ENCODE measurements around the gene SCG2.
A peak's percentile ranks its signal among the peaks of the same experiment; 100 is the strongest.
"Not testable (repeated sequence)": the region's sequence is repeated elsewhere in the genome, so short reads cannot be mapped to it uniquely, and the experiment has no call there.

The SCG2 gene

DNA sequence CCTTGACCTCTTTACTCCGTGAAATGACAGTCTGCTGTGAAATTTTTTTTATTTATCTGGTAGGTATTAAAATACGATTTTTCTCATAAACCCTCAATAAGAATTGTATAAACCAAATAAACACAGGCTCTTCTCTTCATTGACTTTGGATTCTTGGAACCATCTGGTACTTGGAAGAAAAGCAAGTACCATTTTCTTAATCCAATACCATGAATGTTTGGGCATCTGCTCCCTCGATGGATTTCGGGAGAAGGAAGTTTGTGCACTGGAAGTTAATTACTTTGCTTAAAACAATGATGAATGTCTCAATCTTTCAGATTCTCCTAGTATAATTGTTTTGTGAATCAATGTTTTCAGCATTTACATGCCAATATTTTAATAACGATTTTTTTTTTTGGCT, 5.3 kb upstream of the SCG2 start:
- no peak for DNase-seq

DNA sequence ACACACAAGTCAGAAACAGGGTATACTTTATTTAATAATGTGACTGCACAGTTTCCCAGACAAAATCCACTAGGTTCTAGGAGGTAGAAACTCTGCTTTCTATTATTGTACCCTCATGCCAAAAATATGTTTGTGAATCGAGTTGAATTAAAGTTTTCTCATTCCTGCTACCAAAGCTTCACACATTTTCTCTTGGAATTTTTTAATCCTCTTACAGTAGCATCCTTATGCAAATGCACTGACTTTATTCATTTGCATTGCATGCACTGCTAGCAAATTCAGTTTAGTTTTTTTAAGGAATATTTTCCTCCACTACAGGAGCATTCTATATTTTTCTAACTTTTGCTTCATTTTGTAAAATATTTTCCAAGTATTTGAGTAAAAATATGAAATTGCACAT, 4.8 kb upstream of the SCG2 start:
- DNase-seq: no peak

DNA sequence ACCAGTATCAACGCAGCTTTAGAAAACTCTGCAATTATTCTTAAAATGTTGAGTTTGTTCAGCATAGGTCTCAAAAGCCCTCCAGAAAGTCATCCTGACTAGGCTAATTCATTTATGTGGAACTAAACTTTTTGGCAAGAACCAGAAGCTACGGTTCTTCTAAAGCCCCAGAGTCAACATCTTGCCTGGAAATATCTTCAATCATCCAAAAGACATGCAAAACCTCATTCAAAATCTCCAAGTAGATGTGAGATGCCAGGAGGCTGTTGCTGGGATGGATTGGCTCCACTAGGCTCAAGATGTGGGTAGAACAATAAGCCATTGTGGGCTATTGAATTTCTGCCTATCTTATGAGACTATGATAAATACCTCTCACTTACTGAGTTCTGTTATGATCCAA, 2.1 kb upstream of the SCG2 start:
- no peak for DNase-seq

DNA sequence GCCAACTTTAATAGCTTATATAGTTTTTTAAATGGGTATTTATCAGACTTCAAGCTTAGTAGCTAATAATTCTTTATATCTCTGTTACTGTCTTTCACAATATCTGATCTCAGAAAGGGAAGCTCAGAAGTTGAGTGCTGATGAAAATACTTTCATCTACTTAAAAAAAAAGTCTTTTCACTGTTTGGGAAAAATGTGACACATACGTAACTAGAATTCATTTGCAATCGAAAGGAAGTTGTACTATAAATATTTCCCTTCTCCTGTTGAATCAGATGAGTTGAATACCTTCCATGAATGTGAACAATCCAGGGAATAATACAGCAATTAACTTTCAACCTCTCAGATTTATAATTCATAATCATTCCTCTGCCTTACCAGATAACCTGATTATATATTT, 811 bp upstream of the SCG2 start:
- no peak for DNase-seq

DNA sequence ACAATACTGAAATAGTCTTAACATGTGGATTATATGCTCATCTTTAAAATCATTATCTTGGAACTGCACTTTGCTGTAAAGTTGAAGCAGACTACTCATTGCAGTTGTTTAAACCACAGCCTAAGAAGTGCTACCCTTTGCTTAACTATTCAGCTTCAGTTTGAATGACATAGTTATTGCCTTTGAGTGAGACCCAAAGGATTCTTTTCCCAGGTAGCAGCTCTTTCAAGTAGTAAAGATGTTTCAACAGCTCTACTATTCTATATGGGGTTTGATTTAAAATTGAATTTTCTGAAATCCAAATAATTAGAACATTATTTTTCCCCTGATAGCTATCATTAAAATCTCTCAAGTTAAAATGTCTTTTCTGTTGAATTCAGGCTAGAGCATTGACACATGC, 1.1 kb downstream of the SCG2 start:
- DNase-seq: no peak

DNA sequence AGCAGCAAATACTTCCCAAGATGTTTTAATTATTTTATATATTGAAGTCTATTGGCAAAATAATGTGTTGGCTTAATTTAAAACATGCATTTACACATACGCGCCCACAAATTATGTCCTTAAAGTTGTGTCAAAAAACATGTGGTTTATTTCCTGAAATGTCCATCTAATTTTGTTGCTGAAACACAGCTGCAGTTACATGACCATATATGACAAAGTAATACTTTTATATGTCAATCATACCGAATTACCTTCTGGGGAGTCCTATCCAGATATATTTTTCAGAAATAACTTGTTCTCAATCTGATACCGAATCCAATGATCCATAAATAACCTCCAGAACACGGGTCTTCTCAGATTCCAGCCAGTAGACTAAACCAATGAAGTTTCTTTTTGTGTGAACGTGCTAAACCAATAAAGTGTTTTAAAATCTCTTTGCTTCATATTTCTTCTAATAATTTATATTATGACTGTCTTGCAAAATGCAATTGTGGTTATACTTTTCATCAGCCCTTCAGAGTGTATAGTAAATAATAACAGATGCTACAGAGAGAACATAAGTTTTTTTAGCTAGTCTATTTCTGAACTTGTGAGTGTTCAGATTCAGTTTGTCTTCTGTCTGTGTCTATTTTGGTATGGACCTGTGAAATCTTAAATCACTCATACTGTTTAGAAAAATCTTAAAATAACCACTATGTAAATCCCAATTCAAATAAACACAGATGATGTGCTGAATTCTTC, 2.4 kb downstream of the SCG2 start:
- DNase-seq: no peak

DNA sequence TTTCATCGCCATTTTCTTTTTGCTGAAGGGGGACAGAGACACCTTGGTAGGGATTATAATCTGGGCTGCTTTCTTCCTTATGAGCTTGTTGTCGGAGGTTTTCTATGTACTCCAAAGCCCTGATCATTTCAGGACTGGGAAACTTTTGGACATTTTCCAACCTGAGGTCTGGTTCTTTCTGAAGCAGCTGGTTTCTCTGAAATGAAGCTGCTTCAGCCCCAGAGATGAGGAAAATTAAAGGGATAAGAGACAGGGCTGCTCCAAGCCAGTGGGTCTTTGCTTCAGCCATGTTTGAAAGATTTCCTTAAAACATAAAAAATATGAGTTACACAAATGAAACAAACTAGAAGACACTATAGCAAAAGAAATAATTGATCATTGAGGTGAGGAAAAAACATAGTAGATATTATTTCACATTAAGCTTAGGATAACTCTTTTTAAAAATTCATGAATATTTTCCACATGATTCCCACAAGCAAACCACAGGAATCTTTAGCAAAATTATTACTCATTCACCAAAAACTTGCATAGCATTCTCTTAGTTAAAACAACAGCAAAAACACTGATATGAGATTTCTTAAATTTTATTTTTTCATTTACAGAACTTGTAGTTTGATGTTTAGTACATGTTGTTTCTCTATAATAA, 3.0 kb downstream of the SCG2 start:
- DNase-seq: no peak

DNA sequence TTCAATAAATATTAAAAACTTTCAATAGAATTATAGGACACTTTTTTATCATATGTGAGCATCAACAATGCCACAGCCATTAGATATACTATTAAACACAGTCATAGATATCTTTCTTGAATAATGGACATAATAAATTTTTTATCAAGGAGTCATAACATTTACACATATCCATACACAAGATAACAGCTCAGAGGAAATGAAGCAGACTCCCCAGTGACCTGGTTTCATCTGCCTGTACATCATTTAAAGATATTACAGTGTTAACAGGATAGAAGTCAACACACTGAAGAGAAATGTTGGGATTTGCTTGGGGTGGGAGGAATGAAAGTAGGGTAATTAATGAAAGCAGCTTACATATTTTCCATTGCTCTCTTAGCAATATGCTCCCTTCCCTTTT, 5.1 kb downstream of the SCG2 start:
- DNase-seq: no peak

DNA sequence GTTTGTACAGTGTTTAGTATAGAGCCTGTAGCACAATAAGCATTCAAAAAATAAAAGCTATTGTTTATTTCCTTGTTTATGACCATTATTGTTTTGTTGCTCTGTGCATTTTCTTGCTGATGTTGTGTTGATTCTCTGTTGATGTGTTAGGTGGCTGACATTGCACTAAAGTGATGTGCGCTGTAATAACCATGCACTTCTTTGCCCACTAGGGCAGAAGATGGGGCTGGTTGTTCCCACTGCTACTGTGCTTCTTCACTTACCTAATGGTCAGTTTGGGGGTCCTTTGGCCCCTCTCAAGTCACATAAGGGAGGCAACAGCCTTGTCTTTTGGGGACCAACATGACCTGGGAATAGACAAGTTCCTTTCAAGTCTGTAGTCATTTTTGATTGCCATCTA, 6.0 kb downstream of the SCG2 start:
- no peak for DNase-seq

DNA sequence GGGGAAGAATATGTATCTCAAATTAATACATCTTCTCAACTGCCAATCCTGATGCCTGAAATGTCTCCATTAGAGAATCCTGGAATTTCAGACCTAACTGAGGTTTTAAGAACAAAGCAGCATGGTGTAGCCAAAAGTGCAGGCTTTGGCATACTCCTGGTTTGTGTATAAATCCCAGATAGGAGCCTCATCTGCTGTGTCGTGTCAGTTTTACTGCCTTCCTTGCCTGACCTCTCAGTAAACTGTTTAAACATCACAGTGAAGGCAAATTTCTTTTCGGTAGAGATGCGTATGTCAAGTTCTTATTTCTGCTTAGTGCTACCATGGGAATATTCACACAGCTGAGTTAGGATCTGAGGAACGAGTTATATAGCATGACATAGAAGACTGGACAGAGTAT, 7.3 kb downstream of the SCG2 start:
- DNase-seq: no peak

DNA sequence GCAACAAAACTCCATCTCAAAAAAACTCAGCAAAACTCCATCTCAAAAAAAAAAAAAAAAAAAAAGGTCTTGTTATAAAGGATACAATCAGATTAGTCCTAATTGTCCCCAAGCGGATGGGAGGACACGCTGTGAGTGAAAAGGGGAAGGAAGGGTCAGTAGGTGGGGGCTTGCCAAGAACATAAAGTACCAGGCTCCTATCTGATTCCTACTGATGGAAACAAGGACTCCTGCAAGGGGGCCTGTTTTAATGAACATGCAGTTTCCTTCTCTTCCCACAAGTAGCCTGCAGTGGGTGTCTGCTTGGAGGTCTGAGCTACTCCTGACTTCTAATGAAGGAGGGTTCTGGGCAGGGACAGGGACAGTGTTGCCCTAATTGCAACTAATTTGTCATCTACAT, 7.9 kb downstream of the SCG2 start:
- DNase-seq: no peak

DNA sequence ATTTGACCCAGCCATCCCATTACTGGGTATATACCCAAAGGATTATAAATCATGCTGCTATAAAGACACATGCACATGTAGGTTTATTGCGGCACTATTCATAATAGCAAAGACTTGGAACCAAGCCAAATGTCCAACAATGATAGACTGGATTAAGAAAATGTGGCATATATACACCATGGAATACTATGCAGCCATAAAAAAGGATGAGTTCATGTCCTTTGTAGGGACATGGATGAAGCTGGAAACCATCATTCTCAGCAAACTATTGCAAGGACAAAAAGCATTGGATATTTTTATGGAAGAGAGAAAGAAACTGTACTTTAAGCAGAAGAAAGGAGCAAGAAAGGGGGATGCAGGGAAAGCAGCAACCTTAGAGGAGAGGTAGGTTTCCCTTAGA, 9.5 kb downstream of the SCG2 start:
- DNase-seq: not testable (repeated sequence)

DNA sequence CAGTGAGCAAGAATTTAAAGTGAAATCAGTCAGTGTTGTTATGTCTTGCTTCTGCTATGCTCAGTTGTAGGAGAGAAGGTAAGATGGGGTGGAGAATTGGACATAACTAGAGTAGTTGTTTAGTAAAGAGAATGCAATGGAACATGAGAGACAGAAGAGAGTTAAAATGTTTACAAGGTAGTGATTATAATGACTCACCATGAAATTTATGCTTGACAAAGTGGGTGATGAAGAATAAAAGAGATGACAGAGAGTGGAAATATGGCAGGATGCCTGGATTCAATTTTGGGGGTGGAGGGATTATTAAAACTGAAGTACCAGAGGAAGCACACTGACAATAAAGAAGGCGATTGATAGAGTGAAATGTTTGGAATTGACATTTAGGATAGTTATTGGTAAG, 10.6 kb downstream of the SCG2 start:
- no peak for DNase-seq

DNA sequence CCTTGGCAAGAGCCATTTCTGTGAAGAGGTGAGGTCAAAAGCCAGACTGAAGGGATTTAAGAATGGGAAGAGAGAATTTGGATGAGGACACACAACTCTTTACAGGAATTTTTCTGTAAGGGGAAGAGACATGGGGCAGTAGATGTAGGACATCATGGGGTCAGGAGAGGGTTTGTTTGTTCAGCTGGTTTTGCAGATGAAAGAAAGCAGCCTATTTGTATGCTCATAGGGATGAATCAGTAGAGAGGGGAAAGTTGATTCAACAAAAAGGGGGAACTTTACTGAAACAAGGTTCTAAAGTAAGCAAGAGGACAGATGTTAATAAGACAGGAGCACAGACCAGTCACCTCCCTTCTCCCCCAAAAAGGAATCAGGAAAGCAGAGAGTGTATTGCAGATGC, 11.2 kb downstream of the SCG2 start:
- DNase-seq: no peak

DNA sequence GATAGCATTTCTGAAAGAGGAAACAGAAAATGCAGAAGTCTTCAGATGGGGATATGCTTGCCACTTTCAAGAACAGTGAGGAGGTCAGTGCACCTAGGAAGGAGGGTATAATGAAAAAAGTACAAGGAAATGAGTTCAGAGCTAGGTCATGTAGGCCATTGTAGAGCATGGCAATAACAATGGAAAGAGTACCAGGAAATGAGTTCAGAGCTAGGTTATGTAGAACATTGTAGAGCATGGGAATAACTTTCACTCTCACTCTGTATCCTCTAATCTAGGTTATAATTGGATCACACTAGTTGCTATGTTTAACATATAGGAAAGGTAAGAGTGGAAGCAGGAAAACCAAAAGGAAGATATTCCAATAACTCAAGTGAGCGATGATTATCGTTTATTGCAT, 12.3 kb downstream of the SCG2 start:
- DNase-seq: no peak

DNA sequence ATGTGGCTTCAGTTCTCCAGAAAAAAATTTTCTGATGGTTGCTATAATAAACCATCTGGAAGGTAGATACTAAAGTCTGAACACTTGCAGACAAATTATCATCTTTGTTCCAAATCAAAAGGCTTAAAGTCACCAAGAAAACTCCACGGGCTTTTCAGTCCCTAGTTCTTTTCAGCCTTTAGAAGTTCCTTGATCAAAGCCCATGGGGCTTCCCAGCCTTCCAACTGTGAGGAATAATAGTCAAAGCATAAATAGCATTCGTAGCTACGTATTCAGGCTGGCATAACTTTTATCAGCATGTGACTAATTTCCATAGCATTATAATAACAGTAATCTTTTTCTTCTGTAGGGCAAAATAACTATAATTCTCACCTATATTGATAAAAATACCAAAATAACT, 13.9 kb downstream of the SCG2 start:
- no peak for DNase-seq

DNA sequence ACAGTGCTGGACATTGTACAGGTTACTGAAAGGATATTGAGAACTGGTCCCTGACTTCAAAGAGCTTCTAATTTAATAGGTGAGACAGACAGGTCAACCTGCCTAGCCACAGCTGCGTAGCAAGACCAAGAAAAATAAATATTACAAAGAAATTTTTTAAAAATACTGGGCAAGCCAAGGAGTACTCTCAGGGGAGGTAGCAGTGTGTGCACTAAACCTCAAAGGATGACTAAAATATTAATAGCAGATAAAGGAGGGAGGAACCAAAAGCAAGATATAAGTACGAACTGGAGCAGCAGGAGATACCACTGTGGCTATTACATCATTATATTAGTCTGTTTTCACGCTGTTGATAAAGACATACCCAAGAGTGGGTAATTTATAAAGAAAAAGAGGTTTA, 14.9 kb downstream of the SCG2 start:
- no peak for DNase-seq

DNA sequence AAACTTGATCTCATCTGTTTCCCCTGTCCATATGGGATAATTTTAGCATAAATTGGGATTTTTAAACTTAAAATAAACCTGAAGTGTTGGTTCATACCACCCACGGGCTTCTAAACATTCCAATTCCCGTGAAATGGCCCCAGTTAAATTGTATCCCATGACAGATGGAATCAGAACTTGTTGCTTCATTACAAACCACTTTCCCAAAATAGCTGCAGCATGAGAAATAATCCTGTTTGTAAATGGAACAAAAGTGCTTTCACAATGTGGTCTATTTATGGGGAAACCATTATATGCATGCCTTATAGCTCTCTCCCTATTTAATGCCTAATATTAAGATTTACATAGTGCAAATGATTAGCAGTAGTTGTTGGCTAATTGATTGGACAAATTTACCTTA, 15.9 kb downstream of the SCG2 start:
- DNase-seq: no peak

DNA sequence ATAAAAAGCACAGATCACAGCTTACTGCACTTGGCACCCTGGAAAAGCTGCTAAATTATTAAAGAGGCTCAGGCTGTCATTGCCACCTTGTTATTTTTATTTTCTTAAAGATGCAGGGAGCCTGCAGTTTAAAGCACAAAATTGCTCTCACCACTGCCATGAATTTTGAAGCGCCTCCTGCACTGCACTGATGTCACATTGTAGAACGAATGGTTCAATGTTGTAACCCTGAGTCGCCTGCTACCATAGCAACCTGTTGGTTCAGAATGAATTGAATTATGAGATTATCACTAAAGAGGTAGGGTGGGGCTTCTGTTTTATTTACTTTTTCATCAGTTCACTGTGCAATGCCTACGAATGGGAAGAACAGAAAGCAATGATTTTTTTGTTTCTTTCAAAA, 16.5 kb downstream of the SCG2 start:
- peak; percentile 30 for DNase-seq

DNA sequence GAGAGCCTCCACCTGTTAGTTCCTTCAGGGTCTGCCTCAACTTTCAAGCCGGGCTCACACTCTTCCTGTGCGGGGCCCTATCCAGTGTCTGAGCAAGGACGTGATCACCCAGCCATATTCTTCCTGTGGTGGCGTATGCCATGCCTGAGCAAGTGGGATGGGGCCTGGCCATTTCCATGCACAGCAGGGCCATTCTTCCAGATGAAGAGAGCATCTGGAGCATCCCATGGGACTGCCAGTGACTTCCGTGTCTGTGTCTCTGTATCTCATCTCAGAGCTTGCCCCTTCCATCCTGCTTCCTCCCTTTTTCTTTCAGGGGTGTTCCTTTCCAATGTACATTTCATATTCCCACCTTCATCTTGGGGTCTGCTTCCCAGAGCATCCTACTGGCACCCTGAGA, 20.2 kb downstream of the SCG2 start:
- DNase-seq: no peak

DNA sequence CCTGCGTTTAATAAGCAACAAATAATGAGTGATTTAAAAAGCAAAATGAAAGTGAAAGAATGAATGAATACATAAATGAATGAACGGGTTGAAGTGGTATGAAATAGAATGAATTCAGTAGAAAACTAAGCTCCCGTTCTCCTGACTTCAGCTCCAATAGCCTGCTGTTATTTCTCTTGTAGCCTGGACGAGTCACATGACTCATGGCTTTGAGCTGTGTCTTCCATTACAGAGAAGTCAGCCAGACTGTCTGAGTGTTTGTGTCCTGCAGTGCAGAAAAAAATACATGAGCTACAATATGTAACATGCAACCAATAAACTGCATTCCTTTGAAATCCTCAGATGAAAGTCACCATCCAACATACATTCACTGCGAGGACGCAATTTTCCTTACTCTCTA, 21.2 kb downstream of the SCG2 start:
- no peak for DNase-seq

DNA sequence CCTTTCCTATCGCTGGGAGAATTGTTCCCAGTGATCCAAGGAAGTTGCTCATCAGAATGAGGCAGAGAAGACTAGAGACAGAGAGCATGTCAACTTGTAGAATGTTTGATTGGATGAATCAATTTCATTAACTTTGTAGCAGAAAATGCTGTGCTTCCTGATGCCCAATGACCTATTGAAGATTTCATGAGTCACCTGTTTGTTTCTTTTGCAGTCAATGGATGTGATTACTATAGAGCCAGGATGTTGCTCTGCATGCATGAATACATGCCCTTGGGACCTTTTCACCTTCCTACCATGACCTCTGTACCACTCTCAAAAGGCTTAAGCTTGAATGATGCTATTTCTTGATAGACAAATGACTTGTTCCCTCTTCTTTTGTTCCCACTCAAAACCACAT, 23.3 kb downstream of the SCG2 start:
- no peak for DNase-seq

DNA sequence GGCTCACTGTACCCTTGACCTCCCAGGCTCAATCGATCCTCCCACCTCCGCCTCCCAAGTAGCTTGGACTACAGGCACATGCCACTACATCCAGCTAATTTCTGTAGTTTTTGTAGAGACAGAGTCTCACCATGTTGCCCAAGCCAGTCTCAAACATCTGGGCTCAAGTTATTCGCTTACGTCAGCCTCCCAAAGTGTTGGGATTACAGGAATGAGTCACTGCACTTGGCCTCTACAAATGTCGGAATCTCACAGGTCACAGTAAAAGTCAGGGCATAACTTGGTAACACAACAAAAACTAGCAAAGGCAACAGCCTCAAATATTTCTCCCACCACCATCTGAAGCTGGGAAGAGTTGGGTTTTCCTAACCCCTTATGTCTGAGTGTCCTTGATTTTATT, 25.3 kb downstream of the SCG2 start:
- no peak for DNase-seq

DNA sequence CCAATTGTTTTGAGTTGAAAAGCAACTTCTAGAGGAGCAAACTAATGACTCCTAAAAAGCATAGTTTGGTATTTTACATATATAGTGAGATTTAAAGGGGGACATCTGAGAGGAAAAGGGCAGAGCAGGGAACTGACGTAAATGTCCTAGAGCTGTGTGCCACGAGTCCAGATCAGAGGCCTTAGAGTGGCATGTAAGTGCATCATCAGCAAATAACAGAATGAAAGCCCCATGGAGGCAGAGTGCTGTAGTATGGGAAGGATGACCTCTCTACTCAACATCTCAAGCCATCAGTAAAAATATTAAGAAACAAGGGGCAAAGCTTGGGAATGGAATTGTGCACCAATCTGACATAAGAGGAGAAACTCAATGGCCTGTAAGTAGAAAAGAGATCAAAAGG, 31.4 kb downstream of the SCG2 start:
- no peak for DNase-seq

DNA sequence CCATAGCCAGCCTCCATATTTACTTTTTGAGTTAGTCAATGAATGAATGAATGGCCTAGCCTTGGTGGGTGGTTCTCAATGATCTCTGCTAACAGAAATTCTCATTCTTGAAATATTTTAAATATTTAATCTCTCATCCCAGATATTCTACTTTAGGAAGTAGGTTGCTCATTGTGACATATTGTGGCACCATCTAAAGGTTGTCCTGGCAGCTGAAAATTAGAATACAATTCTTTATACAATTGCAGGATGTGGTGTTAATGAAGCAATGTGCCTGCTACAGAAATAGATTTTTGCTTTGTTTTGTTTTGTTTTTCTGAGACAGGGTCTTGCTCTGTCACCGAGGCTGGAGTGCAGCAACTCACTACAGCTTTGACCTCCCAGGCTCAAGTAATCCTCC, 35.8 kb downstream of the SCG2 start:
- DNase-seq: no peak
